Activated CD8-positive, alpha-beta memory T cell treated with anti-CD3 and anti-CD28 coated beads, Interleukin-2, amount 50 U/mL, for 24 hours (primary cell): Measurements from ENCODE around the gene IRX3.

Experiments used
- DNase-seq: peaks from one replicate; pipeline ENCODE4 v3.0.0-alpha.2; 2020; ENCODE audit errors: extremely low read depth

IRX3 gene

DNA sequence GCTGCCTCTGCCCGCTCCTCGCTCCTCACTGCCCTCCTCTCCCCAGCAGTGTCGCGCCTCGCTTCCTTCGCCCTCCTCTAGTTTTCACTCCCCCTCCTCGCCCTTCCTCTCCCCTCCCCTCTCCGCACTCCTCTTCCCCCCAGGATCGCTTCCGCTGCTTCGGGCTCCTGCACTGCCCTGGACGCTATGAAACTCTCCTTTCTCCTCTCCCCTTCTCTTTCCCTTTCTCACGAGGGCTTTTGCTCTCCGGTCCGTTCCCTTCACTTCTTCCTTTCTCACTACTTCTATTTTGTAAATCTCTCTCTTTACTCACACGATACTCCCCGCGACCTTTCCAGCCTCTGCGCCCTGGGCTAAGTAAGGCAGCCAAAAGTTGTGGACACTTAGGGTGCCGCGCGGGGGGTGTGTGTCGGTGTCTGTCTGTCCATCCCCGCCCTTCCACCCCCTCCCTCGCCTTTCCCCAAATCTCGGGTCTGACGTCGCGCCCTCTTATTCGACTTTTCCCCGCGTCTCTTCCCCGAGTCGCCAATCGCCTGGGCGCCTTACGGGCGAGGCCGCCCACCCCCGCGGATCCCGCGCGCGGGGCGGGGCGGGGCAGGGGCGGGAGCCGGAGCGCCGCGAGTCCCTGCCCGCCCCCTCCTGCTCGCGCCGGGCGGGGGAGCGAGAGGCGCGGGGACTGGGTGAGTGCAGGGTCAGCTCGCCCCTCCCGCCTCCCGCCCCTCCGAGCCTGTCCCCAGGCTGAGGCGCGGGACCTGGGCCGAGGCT lies at the start of gene IRX3:
IRX3 (minus strand) TSS at position 422 of the 765 bp plus-strand sequence. CDS start 737 bp downstream, outside the sequence.
- no peak for DNase-seq

DNA sequence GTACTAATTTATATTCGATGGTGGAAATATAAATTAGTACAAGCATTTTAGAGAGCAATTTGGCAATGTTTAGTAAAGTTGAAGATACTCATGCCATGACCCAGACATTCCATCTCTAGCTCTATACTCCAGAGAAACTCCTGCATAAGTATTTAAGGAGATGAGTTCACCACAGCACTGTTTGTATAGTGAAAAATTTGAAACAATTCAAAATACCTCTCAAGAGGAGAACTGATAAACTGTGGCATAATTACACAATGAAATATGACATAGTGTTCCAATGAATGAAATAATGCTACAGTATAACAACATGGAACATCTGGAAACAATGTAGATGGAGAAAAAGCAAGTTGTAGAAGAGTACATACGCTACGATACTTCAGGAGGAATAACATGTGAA lies 48.6 kb upstream of the IRX3 start:
- DNase-seq, result no peak

DNA sequence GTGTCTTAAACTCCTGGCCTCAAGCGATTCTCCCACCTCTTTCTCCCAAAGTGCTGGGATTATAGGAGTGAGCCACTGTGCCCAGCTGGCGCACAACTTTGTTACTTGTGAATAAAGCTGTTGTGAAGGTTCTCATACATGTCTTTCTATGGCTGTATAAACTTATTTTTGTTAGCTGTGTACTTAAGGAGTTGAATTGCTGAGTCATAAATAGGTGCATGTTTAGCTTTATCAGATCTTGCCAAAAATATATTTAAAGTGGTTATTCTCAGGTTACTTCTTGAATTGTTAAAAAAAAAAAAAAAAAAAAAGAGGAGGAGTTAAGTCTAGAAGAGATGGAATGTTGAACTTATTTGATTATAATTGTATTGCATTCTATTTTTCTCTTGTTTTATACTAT lies 47.6 kb upstream of the IRX3 start:
- no peak for DNase-seq

DNA sequence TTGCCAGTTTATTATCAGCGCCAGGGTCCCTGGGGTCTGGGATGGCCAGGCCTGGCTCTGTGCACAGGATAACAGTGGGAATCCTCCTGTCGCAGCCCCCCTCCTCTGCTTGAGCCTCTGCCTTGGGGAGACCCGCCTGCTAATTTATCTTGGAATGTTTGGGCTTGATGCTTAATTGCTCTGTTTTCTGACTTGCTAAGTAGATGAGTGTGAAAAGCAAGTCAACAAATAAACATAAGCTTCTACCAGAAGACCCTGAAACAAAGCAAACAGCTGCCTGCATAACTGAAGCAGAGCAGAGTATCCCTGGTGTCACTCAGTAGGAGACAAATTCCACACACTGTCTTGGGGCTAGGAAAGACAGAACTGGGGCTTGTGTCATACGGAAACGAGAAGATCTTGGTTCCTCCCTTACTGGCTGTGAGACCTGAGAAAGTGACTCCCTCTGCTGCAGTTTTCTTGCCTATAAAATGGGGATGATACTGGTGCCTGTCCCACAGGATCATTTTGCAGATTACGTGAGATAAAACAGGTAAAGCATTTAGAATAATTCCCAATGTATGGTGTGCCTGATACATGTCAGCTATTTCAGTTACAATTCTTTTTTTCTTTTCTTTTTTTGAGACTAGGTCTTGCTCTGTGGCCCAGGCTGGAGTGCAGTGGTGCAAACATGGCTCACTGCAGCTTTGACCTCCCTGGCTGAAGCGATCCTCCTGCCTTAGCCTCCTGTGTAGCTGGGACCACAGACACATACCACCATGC lies 44.8 kb upstream of the IRX3 start:
- DNase-seq, result no peak

- DNase-seq, result no peak
Measured at GRCh38 chr16:54327609-54328008, 41.0 kb upstream of the IRX3 start.

DNA sequence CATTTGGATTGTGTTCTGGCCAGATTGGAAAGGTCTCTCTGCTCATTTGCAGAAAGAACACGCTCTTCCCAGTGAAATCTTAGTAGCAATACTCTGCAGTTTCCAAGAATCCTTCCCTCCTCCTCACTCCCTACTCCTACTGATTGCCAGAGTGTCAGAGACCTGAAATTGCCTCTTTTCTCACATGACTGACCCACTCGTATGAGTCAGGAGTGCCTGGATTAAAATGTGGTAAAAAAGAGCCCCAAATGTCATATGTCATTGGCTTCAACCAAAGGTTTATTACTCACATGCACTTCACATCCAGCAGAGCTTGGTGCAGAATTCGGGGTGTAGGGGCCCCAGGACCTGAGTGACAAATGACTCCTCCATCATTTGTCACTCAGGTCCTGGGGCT lies 39.7 kb upstream of the IRX3 start:
- DNase-seq, result no peak

DNA sequence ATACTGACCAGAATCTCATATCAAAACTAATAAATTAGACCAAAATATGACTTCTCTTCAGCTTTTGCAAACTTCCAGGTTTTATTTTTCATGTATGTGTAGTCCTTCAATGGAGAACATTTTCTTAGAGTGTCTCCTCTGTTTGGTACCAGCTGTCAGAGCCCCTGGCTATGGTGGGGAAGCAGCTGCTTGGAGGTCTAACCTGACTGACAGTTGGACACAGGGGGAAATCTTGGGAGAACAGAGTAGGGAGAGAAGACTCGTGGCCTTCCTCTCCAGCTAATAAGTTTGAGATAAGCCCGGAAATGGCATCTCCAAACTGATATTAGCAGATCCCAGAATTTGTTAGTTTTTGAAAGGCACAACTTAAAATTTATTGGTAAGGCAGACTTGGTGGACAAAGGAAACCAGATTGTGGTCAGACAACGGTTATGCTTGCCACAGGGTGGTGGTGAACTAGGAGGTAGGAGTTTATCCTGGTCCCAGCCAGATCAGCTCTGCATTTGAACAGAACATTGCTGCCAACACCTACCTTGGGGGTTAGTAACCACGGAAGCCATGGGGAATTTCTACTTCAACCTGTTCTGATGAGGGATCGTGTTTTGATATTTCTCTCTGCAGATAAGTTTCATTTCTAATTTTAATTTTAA lies 39.2 kb upstream of the IRX3 start:
- no peak for DNase-seq

DNA sequence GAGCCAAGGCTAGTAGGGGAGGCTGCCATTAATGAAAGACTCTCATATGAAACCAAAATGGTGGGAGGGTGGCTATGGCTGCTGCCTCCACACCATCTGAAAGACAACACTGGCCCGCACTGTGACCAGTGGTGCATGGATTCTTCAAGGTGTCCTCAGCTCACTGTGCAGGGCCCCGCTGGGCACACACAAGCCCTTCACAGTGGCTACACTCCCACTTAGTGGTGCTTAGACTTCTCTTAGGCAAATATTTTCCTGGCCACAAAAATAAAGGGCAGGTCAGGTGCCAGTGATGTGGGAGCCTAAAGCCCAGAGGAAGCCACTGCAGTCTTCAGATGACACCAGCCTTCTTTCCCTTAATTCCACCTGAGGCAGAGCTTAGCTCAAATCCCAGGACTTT lies 38.1 kb upstream of the IRX3 start:
- DNase-seq, result no peak

DNA sequence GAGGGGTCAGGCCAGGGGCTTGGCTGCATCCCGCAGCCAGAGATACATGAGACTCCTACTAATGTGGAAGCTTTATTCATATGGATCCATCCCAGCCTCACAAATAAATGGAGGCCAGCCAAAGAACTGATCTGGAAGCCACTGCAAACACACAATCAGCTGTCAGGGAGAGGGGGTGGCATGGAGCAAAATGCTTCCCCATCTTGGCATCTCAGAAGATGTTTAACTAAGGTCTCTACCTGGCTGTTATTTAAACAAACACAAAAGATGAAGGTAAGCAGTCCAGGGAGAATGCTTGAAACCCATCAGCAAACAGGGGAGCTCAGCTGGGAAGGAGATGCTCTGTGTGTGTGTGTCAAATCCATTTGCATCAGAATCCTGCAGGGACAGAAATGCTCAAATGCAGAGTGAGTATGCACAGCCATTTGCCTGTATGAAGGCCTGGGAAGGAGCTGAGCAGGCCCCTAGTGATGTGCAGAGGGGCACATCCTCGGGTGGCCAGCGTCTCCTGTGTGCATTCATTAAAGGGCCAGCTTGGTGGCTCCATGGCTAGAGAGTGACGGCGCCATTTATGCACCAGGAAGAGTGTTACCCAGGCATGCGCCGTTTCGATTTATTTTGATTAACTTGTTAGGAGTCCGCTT lies 34.2 kb upstream of the IRX3 start:
- DNase-seq, result no peak

GRCh38 chr16:54318941-54319340 lies 32.4 kb upstream of the IRX3 start:
- DNase-seq, result no peak

DNA sequence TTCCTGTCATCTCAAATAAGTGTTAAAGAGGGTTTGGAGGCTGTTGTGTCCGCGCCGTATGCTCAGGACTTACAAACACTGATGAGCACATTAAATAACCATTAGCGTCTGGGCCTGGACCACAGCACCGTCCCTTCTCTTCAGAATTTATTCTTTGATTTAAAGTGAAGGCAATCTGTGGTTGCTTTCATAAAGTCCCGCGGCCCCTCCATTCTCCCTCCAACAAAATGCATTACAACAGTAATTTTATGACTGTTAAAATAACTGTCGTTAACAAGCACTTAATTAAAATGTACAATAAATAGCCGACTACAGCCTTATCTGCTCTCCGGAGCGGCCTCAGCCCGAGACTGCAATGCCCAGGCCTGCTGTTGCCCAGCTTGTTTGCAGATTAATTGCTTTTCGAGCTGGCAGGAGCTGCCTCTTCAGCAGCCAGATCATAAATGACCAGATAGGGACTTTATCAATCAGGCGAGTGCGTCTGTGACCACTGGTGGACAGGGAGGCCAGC lies 30.6 kb upstream of the IRX3 start:
- no peak for DNase-seq

- DNase-seq, result no peak
Measured at GRCh38 chr16:54316095-54316889, 29.7 kb upstream of the IRX3 start.

DNA sequence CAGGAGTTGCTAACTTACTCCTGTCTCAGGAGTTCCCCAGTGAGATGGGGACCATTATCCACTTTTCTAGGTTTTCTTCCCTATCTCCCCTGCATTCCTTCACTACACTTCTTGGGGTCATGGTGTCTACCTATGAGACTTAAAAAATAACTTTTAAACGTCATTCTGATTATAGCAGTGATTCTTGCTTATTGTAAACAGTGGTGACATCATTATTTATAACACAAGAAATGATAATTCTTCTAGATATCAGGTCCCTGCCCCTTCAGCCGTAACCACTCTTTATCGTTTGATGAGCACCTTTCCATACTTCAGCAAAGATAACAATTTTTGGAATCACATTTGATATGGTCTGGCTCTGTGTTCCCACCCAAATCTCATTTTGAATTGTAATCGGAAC lies 27.2 kb upstream of the IRX3 start:
- no peak for DNase-seq

DNA sequence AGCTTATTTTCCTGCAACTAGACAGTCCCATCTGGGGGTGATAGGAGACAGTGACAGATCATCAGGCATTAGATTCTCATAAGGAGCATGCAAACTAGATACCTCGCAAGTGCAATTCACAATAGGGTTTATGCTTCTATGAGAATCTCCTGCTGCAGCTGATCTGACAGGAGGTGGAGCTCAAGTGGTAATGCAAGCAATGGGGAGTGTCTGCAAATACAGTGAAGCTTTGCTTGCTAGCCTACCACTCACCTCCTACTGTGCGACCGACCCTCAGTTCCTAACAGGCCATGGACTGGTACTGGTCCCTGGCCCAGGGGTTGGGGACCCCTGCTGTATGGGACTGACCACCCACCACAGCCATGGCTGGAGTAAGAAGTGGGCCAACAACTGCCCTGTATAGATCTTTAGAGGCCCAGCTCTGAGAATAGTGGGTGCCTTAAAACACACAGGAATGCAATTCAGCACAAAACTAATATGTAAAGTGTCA lies 26.0 kb upstream of the IRX3 start:
- no peak for DNase-seq

GRCh38 chr16:54309341-54309740 lies 22.8 kb upstream of the IRX3 start:
- no peak for DNase-seq

- no peak for DNase-seq
Measured at GRCh38 chr16:54305080-54305479, 18.5 kb upstream of the IRX3 start.

DNA sequence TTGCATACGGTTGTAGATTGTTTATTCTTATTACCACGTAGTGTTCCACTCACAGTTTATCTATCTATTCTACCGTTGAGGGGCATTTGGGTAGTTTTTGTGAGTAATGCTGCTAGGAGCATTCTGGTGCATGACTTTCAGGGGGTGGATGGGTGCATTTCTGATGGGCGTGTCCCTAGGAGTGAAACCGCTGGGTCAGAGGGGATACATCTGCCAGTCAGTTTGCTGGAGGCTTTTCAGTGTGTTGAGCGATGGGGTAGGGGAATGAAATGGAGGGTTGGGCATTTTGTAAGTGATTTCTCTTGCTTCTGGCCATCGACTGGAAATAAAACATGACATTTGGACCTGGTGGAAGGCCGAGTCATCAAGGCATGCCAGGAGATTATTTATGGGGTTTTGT lies 17.0 kb upstream of the IRX3 start:
- no peak for DNase-seq

DNA sequence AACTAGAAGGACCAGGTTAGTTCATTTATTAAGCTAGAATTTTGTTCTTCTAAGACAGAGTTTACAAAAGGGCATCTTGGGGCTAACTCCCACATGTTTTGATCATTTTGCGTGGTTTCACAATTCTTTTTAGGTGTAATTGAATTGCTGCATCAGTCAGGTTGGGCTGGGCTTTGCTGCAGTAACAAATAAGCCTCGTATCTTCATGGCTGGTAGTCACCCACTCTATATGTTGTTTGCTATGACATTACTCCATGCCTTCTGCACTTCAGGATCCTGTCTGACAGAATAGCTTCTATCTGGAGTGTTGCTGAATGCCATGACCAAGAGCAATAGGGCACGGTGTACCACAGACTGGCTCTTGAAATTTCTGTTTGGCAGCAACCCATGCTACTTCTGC lies 10.6 kb upstream of the IRX3 start:
- DNase-seq, result no peak

- DNase-seq, result no peak
Measured at GRCh38 chr16:54296543-54296942, 10.0 kb upstream of the IRX3 start.

DNA sequence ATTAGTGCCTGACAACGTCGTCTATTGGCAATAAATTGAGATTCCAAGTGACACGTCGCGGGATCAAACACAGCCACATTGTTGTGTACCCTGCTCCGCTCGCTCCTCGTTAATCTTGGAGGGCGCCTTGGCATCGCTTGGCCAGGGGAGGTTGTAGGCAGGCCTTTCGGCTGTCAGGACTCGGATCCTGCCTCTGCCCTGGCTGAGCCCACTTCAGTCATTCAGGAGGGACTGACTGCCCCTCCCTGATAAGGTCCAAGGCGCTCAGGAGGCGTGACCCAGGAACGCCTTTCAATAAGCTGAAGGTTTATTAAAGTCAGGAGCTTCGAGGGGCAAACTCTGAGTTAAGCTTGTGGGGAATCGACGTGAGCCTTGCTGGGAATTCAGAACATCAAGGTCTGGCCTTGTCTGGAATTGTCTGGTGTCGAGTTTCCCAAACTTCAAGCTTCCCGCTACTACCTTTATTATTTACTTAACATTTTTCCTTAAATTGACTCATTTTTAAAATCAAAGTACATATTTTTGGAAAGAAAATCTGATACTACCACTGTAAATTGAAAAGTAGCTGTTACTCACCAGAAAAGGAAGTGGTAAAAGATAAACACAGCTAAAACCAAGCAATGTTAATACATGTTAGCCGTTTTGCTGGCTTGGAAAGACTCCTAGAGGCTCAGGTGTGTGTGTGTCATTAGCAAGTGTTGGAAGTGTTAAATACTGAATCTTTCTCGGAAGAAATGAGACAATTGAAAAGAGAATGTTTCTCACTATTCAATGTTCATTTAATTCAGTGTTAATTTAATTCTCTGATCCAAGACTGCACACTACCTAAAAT lies 5.3 kb upstream of the IRX3 start:
- DNase-seq, result no peak
